Neural progenitor cell (in vitro differentiated cells): Measurements from ENCODE around the gene KRT76. TPM values are rescaled to one million over a fixed set of nuclear protein-coding genes. Genes with fewer than 3 reads are reported as not detected.

ENCODE experiments used
- DNase-seq: peaks from one replicate; pipeline ENCODE4 v3.0.0-alpha.2; 2016; ENCODE audit warnings: low spot score
- H2AFZ ChIP-seq: fragments of 200-600 bp; sonication (generic); replicated peaks from 2 replicates; pipeline ENCODE4 v1.6.1; 2016; ENCODE audit warnings: antibody characterized with exemption
- H3F3A ChIP-seq: fragments of 200-600 bp; sonication (generic); 2 replicates; pipeline ENCODE4 v1.6.1; 2016; ENCODE audit warnings: antibody characterized with exemption, low read depth
- H3K27ac ChIP-seq: fragments of 200-600 bp; sonication (generic); 2 replicates; pipeline ENCODE4 v1.5.1; 2016; ENCODE audit warnings: mild to moderate bottlenecking
- H3K27me3 ChIP-seq: fragments of 200-600 bp; sonication (generic); 2 replicates; pipeline ENCODE4 v1.6.1; 2016; ENCODE audit warnings: mild to moderate bottlenecking, moderate library complexity
- H3K36me3 ChIP-seq: fragments of 200-600 bp; sonication (generic); 2 replicates; pipeline ENCODE4 v1.5.1; 2016
- H3K4me1 ChIP-seq: fragments of 200-600 bp; sonication (generic); 2 replicates; pipeline ENCODE4 v1.6.1; 2016; ENCODE audit warnings: mixed run types
- H3K4me2 ChIP-seq: fragments of 200-600 bp; sonication (generic); 2 replicates; pipeline ENCODE4 v1.6.1; 2016
- H3K4me3 ChIP-seq: fragments of 200-600 bp; sonication (generic); 2 replicates; pipeline ENCODE4 v1.5.1; 2016
- H3K79me2 ChIP-seq: fragments of 200-600 bp; sonication (generic); 2 replicates; pipeline ENCODE4 v1.6.1; 2016; ENCODE audit warnings: low read depth
- H3K9ac ChIP-seq: fragments of 200-600 bp; sonication (generic); 2 replicates; pipeline ENCODE4 v1.6.1; 2016
- H3K9me3 ChIP-seq: fragments of 200-600 bp; sonication (generic); 2 replicates; pipeline ENCODE4 v1.5.1; 2016; ENCODE audit warnings: low read depth
- H4K20me1 ChIP-seq: fragments of 200-600 bp; sonication (generic); 2 replicates; pipeline ENCODE4 v1.6.1; 2016; ENCODE audit warnings: low read depth
- H3K27ac Mint-ChIP-seq: 3 replicates; pipeline ENCODE4 v1.8.0; 2021; ENCODE audit warnings: mixed read lengths
- H3K27me3 Mint-ChIP-seq: 2 replicates; pipeline ENCODE4 v1.8.0; 2022; ENCODE audit warnings: low read depth, mild to moderate bottlenecking, inconsistent platforms, moderate library complexity, mixed read lengths; ENCODE audit not compliant: insufficient read depth
- H3K36me3 Mint-ChIP-seq: 3 replicates; pipeline ENCODE4 v1.8.0; 2021; ENCODE audit warnings: mixed read lengths
- H3K4me1 Mint-ChIP-seq: 3 replicates; pipeline ENCODE4 v1.8.0; 2021; ENCODE audit warnings: mixed read lengths
- H3K4me3 Mint-ChIP-seq: 3 replicates; pipeline ENCODE4 v1.8.0; 2021; ENCODE audit warnings: mild to moderate bottlenecking, moderate library complexity, mixed read lengths
- H3K9me3 Mint-ChIP-seq: 3 replicates; pipeline ENCODE4 v1.8.0; 2020; ENCODE audit warnings: mixed read lengths
- EZH2 ChIP-seq: fragments of 200-600 bp; sonication (generic); IDR thresholded peaks from 2 replicates; pipeline ENCODE4 v1.6.1; 2017; ENCODE audit warnings: antibody characterized with exemption, mild to moderate bottlenecking, moderate library complexity
- EZH2phosphoT487 ChIP-seq: fragments of 200-600 bp; sonication (generic); IDR thresholded peaks from 2 replicates; pipeline ENCODE4 v1.6.1; 2017; ENCODE audit warnings: antibody characterized with exemption
- total RNA-seq: library from RNA; depleted of rRNA; stranded (reverse); fragments of >200 nt; gene quantifications from 2 replicates; pipeline ENCODE4 v1.2.3, GENCODE V29; 2015; ENCODE audit warnings: low replicate concordance
- TF ChIP-seq, protein P1 (sequence below): fragments of 200-600 bp; sonication (generic); IDR thresholded peaks from 2 replicates; pipeline ENCODE4 v1.5.1; 2017; ENCODE audit warnings: antibody characterized with exemption, mild to moderate bottlenecking

Gene KRT76
- total RNA-seq, 1 donor from 2014 or later = not detected

DNA sequence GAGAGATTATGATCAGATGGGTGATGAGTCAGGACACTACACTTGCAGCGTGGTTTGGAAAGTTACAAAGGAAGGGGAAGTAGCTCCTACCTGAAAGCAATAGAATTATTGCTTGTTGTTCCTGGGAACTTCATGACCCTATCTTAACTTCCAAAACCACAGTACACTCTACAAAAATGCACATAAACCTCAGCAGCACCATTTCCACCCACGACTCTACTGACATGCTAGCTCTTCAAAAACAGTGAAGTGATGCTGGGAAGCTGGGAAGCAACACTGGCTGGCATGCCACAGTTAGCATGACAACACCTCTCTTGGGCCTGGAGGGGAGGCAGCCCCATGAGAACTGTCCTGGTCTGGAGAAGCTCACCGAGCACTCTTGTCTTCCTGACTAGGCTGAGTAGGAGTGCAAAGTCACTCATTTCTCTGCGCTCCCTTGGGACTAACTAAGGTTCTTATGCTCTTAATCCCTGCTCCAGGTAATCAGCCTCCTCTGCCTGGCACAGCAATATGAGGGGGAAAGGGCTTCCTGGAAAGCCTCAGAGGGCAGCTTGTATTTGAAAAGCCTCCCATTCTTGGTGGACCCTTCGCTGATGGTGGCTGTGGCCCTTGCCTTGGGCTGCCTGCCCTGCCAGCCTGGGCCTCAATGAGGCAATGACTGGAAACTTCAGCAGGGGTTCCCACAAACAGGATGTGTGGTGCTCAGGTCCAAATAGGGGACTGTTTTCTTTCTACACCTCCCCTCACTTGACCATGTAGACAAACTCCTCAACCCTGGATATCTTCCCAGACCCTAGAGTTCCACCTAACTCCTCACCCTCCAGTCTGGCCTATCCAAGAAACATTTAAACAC lies 17.6 kb upstream of the KRT76 start:
- Histone ChIP-seq H3K27ac (no peak overlapping the region), H3K9me3 (no peaks in the 10 kb centered on the region), H3K27me3 (no peaks in the 10 kb centered on the region), H4K20me1 (no peaks in the 10 kb centered on the region), H3K36me3 (no peaks in the 10 kb centered on the region), H3K4me2 (no peak overlapping the region), H3K79me2 (no peaks in the 10 kb centered on the region), H3K4me1 (no peaks in the 10 kb centered on the region), H3K9ac (no peak overlapping the region), H3F3A (no peaks in the 10 kb centered on the region), H2AFZ (no peak overlapping the region), H3K4me3 (no peak overlapping the region)
- Mint-ChIP-seq H3K27ac (no peak overlapping the region), H3K36me3 (no peaks in the 10 kb centered on the region), H3K4me1 (no peaks in the 10 kb centered on the region), H3K9me3 (no peaks in the 10 kb centered on the region), H3K4me3 (no peak overlapping the region), H3K27me3 (peaks cover 10% of the 10 kb centered on the region)
- TF ChIP-seq, protein P1, sequence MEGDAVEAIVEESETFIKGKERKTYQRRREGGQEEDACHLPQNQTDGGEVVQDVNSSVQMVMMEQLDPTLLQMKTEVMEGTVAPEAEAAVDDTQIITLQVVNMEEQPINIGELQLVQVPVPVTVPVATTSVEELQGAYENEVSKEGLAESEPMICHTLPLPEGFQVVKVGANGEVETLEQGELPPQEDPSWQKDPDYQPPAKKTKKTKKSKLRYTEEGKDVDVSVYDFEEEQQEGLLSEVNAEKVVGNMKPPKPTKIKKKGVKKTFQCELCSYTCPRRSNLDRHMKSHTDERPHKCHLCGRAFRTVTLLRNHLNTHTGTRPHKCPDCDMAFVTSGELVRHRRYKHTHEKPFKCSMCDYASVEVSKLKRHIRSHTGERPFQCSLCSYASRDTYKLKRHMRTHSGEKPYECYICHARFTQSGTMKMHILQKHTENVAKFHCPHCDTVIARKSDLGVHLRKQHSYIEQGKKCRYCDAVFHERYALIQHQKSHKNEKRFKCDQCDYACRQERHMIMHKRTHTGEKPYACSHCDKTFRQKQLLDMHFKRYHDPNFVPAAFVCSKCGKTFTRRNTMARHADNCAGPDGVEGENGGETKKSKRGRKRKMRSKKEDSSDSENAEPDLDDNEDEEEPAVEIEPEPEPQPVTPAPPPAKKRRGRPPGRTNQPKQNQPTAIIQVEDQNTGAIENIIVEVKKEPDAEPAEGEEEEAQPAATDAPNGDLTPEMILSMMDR = no peak
- TF ChIP-seq EZH2 = no peak
- TF ChIP-seq EZH2phosphoT487 = no peak
- DNase-seq = no peak

- Histone ChIP-seq H2AFZ (no peak overlapping the region), H3K36me3 (no peaks in the 10 kb centered on the region), H3K4me1 (no peaks in the 10 kb centered on the region), H3F3A (no peaks in the 10 kb centered on the region), H4K20me1 (no peaks in the 10 kb centered on the region), H3K79me2 (no peaks in the 10 kb centered on the region), H3K4me2 (no peak overlapping the region), H3K27ac (no peak overlapping the region), H3K4me3 (no peak overlapping the region), H3K27me3 (no peaks in the 10 kb centered on the region), H3K9me3 (no peaks in the 10 kb centered on the region), H3K9ac (no peak overlapping the region)
- no peaks in the 10 kb centered on the region for H3K9me3 Mint-ChIP-seq
- H3K27ac Mint-ChIP-seq = no peak overlapping the region
- DNase-seq = no peak
- no peaks in the 10 kb centered on the region for H3K4me1 Mint-ChIP-seq
- TF ChIP-seq, protein P1 = no peak
- TF ChIP-seq EZH2phosphoT487 = no peak
- peaks cover 16% of the 10 kb centered on the region for H3K27me3 Mint-ChIP-seq
- H3K36me3 Mint-ChIP-seq = no peaks in the 10 kb centered on the region
- H3K4me3 Mint-ChIP-seq = no peak overlapping the region
Measured at GRCh38 chr12:52792185-52793029, 15.3 kb upstream of the KRT76 start.

GRCh38 chr12:52791271-52792184 lies 14.4 kb upstream of the KRT76 start:
- DNase-seq = no peak
- H3K4me1 Mint-ChIP-seq = no peaks in the 10 kb centered on the region
- H4K20me1 ChIP-seq = no peaks in the 10 kb centered on the region
- no peaks in the 10 kb centered on the region for H3K36me3 ChIP-seq
- H2AFZ ChIP-seq = no peak overlapping the region
- H3K36me3 Mint-ChIP-seq = no peaks in the 10 kb centered on the region
- H3K9me3 Mint-ChIP-seq = no peaks in the 10 kb centered on the region
- H3K9me3 ChIP-seq = no peaks in the 10 kb centered on the region
- no peaks in the 10 kb centered on the region for H3F3A ChIP-seq
- H3K79me2 ChIP-seq = no peaks in the 10 kb centered on the region
- H3K4me2 ChIP-seq = no peak overlapping the region
- H3K4me1 ChIP-seq = no peaks in the 10 kb centered on the region
- no peak overlapping the region for H3K27ac Mint-ChIP-seq
- H3K27ac ChIP-seq = no peak overlapping the region
- H3K4me3 Mint-ChIP-seq = no peak overlapping the region
- no peaks in the 10 kb centered on the region for H3K27me3 ChIP-seq
- peaks cover 16% of the 10 kb centered on the region for H3K27me3 Mint-ChIP-seq
- H3K9ac ChIP-seq = no peak overlapping the region
- TF ChIP-seq EZH2phosphoT487 (no peak), EZH2 (no peak)
- TF ChIP-seq, protein P1 = no peak
- no peak overlapping the region for H3K4me3 ChIP-seq
